Raji (cell line): Measurements from ENCODE around the gene DOCK10.

Experiments
- POLR2A ChIP-seq: IDR thresholded peaks from 2 replicates; pipeline ENCODE4 v1.6.1; 2011; ENCODE audit warnings: low read depth, low read length, control low read depth; ENCODE audit not compliant: insufficient read depth

DOCK10 gene

GRCh38 chr2:224716201-224716600 is 326.1 kb downstream of the DOCK10 start, which contains the start of gene CCDC195:
TSS of gene CCDC195 (minus strand) at chr2:224716365. CDS start at chr2:224716365, 0 bp downstream.
- TF ChIP-seq POLR2A = no peak
